HepG2 (cell line): ENCODE measurements around the gene TOP1. TPM values are rescaled to one million over a fixed set of nuclear protein-coding genes. Genes with fewer than 3 reads are reported as not detected.

Experiments used
- CBX5 ChIP-seq: sonication (generic); formaldehyde crosslinking; IDR thresholded peaks from 2 replicates; pipeline ENCODE4 v1.4.0; 2020; ENCODE audit warnings: missing genetic modification reagents, borderline replicate concordance
- FLYWCH1 ChIP-seq: sonication (generic); formaldehyde crosslinking; IDR thresholded peaks from 2 replicates; pipeline ENCODE4 v1.8.1; 2023; ENCODE audit warnings: mild to moderate bottlenecking, missing genetic modification reagents
- HOXA3 ChIP-seq: sonication (generic); formaldehyde crosslinking; IDR thresholded peaks from 2 replicates; pipeline ENCODE4 v1.5.0; 2020; ENCODE audit warnings: missing genetic modification reagents
- RCOR2 ChIP-seq: IDR thresholded peaks from 2 replicates; pipeline ENCODE4 v1.6.1; 2016; ENCODE audit warnings: missing biosample characterization, missing genetic modification reagents
- RERE ChIP-seq: IDR thresholded peaks from 2 replicates; pipeline ENCODE4 v1.6.1; 2016; ENCODE audit warnings: low read depth, missing genetic modification reagents, missing compliant biosample characterization
- SALL1 ChIP-seq: sonication (generic); formaldehyde crosslinking; IDR thresholded peaks from 2 replicates; pipeline ENCODE4 v1.8.0; 2022; ENCODE audit warnings: mild to moderate bottlenecking, missing genetic modification reagents
- SOX6 ChIP-seq, 2 experiments: fragments of 450-650 bp in 1 of 2; sonication (generic) in 1 of 2; formaldehyde crosslinking in 1 of 2; IDR thresholded peaks; 2 replicates each; pipeline versions ENCODE4 v1.4.0 to v1.6.1; 2017 to 2020; ENCODE audit warnings: antibody characterized with exemption in 1 of 2, mild to moderate bottlenecking in 1 of 2, missing genetic modification reagents in 1 of 2
- ZFY ChIP-seq: sonication (generic); formaldehyde crosslinking; IDR thresholded peaks from 2 replicates; pipeline ENCODE4 v1.4.0; 2020; ENCODE audit warnings: missing genetic modification reagents
- ZNF142 ChIP-seq: sonication (generic); formaldehyde crosslinking; IDR thresholded peaks from 2 replicates; pipeline ENCODE4 v1.4.0; 2020; ENCODE audit warnings: missing genetic modification reagents
- ZNF563 ChIP-seq: sonication (generic); formaldehyde crosslinking; IDR thresholded peaks from 2 replicates; pipeline ENCODE4 v1.8.0; 2022; ENCODE audit warnings: mild to moderate bottlenecking, moderate library complexity, missing genetic modification reagents
- ZNF598 ChIP-seq: sonication (generic); formaldehyde crosslinking; IDR thresholded peaks from 2 replicates; pipeline ENCODE4 v1.5.1; 2020; ENCODE audit warnings: mild to moderate bottlenecking, missing genetic modification reagents, borderline replicate concordance
- ZNF687 ChIP-seq: sonication (generic); formaldehyde crosslinking; IDR thresholded peaks from 2 replicates; pipeline ENCODE4 v1.5.1; 2020; ENCODE audit warnings: mild to moderate bottlenecking, missing genetic modification reagents, moderate library complexity
- ZNF7 ChIP-seq: IDR thresholded peaks from 2 replicates; pipeline ENCODE4 v1.6.1; 2016; ENCODE audit warnings: missing biosample characterization, missing genetic modification reagents
- polyA plus RNA-seq, 8 experiments: library from polyadenylated mRNA; depleted of rRNA in 3 of 8; stranded (reverse) in 7 of 8; unstranded in 1 of 8; fragments of >200 nt; fragmentation: Illumina TruSeq in 4 of 8; extraction: Trizol in 4 of 8; gene quantifications; 2 replicates each; pipeline versions ENCODE4 v1.2.1 to v1.2.3, GENCODE V29; 2011 to 2016; ENCODE audit warnings: low read depth in 4 of 8, missing spikeins in 1 of 8, mixed read lengths in 1 of 8; ENCODE audit not compliant: insufficient read depth in 1 of 8
- total RNA-seq, 5 experiments: library from RNA; depleted of rRNA; stranded (reverse); fragments of >200 nt; fragmentation: Illumina TruSeq; extraction: Trizol; gene quantifications; 2 replicates each; pipeline ENCODE4 v1.2.3, GENCODE V29; 2016; ENCODE audit warnings: low read depth in 1 of 5

Gene TOP1
- total and polyA plus RNA-seq, 2 of the 13 experiments (the other 11 are each of a cell fraction or from before 2014, with no cell fraction given), result 10.2 to 19.4 TPM

GRCh38 chr20:41131594-41132387, 103.2 kb downstream of the TOP1 start (continued):
- TF ChIP-seq ZNF142 (CRISPR knock-in tag), result no peak
- TF ChIP-seq ZNF598 (CRISPR knock-in tag), result peak; percentile 49; the same call in 1 of the 2 replicates
- TF ChIP-seq ZFY, result no peak
- no peak for TF ChIP-seq RERE (CRISPR knock-in tag)
- TF ChIP-seq FLYWCH1, result 0 out of 2 replicates have a peak, but pooled peaks have one; percentile 45
- no peak for TF ChIP-seq CBX5 (CRISPR knock-in tag)
- 0 out of 2 replicates have a peak, but pooled peaks have one; percentile 17 for TF ChIP-seq ZNF687 (CRISPR knock-in tag)
- no peak for TF ChIP-seq SOX6 (IDR thresholded peaks at IDR 0.05)
- TF ChIP-seq SOX6 (CRISPR knock-in tag; IDR thresholded peaks at IDR 0.05), result no peak
- no peak for TF ChIP-seq RCOR2 (CRISPR knock-in tag)
- TF ChIP-seq ZNF563 (CRISPR knock-in tag), result no peak
- TF ChIP-seq ZNF7 (CRISPR knock-in tag), result no peak
- TF ChIP-seq HOXA3 (CRISPR knock-in tag), result no peak
- 0 out of 2 replicates have a peak, but pooled peaks have one; percentile 8 for TF ChIP-seq SALL1 (CRISPR knock-in tag)
